GM18505 (cell line): ENCODE data around the gene SAMD10.
"Not testable (repeated sequence)": the region's sequence is repeated elsewhere in the genome, so short reads cannot be mapped to it uniquely, and the experiment has no call there.

Source experiments
- ATAC-seq: cut with Tn5 transposase; IDR thresholded peaks from one replicate; pipeline ENCODE4 v1.9.1; 2021; ENCODE audit not compliant: unreplicated experiment
- POLR2A ChIP-seq: IDR thresholded peaks from 4 replicates; pipeline ENCODE4 v1.6.1; 2011; ENCODE audit warnings: borderline replicate concordance; ENCODE audit not compliant: insufficient read depth, insufficient read length; ENCODE audit errors: extremely low read depth

SAMD10 gene

GRCh38 chr20:63968928-63969760 is 10.3 kb downstream of the SAMD10 start:
- no peak for ATAC-seq

DNA sequence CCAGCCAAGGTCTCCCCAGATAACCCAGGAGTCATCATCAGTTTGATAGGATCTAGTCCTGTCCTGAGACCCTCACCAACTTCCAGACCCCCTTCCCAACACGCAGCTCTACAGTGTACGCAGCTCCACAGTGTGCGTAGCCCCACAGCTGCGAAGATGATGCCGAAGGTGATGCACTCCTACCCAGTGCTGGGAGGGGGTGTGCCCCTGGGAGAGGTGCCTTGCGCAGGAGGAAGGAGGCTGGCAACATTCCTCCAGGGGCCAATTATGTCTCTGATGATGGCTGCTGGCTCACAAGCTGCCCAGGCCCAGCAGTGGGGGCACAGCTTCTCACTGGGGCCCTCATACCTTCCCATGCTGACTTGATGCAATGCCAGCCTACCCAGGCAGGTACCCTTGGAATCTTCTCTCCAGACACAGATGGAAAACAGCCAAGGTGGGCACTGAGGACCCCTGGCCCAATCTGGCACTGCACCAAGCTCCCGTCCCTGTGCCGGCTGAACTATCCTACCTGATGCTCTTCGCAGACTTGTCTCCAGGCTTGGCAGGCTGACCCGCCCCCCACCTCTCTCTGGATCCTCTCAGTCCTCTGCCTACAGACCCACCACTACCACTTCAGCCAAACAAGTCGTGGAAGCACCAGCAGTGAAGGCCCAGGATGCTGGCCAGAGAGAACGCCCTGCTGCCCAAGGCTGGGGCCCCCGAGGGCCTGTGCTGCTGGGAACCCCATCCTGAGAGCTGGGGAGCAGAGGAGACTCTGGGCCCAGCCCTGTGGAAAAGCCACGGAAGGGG is 11.1 kb downstream of the SAMD10 start:
- TF ChIP-seq POLR2A, result no peak
- no peak for ATAC-seq

More at GRCh38 chr20:63968928-63969760, 10.3 kb downstream of the SAMD10 start:
- TF ChIP-seq POLR2A, result no peak

- no peak for ATAC-seq
- no peak for TF ChIP-seq POLR2A
Observed at GRCh38 chr20:63967330-63968135, 11.9 kb downstream of the SAMD10 start.

- ATAC-seq, result no peak
- no peak for TF ChIP-seq POLR2A
Observed at GRCh38 chr20:63966944-63967322, 12.5 kb downstream of the SAMD10 start.

DNA sequence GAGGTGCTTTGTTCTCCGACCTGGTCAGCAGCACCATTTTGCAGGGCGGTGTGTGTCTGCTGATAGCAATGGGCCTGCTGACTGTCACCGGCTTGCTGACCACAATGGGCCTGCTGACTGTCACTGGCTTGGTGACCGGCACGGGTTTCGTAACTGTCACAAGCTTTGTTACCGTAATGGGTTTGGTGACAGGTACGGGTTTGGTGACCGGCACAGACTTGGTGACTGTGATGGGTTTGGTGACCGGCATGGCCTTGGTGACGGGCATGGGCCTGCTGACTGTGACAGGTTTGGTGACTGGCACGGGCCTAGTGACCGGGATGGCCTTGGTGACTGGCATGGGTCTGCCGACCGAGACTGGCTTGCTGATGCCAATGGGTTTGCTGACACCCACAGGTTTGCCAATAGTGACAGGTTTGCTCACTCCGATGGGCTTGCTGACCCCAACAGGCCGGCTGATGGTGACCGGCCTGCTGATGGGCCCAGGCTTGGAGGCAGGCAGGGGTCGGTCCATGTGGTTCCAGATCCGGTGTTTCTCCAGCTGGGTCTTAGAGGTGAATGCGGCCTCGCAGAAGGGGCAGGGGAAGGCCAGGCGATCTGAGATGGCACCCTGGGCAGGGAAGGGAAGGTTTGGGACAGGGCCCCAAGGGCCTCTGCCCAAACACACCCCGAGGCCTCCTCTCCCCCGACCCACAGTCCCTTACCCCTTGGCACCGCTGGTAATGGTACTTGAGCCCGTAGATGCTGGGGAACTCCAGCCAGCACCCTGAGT is 13.1 kb downstream of the SAMD10 start:
- no peak for TF ChIP-seq POLR2A
- ATAC-seq, result no peak

- ATAC-seq, result no peak
- no peak for TF ChIP-seq POLR2A
Observed at GRCh38 chr20:63964412-63964811, 15.0 kb downstream of the SAMD10 start.

DNA sequence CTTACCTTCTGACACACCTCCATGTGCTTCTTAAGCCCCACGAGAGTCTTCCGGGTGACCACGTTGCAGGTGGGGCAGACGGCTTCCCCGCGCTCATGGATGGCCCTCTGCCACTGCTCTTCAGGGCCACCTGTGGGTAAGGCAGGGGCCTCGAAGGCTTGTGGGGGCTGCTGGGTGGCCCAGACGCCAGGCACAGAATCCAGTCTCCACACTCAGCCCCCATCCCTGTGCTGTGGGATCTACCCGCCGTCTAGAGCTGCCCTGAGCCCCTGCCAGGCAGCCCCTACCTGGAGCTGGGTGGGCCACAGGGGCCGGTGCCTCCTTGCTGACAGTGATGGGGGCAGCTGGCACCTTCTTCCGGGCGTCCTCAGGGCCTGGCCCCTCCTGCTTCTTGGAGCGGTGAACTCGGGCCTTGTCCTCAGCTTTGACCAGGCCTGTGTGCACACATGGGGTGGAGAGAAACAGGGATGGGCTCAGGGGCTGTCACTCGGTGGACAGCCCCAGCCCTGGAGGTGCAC is 15.6 kb downstream of the SAMD10 start:
- no peak for ATAC-seq
- TF ChIP-seq POLR2A, result no peak

DNA sequence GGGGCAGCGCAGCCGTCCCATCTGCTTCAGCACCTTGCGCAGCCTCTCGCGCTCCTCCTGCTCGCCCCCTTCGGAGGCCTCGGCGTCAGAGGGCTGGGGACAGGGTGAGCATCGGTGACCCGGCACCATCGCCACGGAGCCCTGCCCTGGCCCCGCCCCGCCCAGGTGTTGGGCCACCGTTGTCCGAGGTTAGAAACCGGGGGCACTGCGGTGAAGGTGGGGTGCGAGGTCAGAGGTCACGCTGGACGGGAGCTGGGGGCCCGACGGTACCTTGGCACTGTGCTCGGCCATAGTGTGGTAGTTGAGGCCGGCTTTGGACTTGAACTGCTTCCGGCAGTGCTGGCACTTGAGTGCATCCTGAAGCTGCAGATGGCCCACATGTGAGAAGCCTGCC is 16.1 kb downstream of the SAMD10 start:
- no peak for TF ChIP-seq POLR2A
- no peak for ATAC-seq

GRCh38 chr20:63962426-63963347 is 16.8 kb downstream of the SAMD10 start:
- ATAC-seq, result no peak
- TF ChIP-seq POLR2A, result no peak

DNA sequence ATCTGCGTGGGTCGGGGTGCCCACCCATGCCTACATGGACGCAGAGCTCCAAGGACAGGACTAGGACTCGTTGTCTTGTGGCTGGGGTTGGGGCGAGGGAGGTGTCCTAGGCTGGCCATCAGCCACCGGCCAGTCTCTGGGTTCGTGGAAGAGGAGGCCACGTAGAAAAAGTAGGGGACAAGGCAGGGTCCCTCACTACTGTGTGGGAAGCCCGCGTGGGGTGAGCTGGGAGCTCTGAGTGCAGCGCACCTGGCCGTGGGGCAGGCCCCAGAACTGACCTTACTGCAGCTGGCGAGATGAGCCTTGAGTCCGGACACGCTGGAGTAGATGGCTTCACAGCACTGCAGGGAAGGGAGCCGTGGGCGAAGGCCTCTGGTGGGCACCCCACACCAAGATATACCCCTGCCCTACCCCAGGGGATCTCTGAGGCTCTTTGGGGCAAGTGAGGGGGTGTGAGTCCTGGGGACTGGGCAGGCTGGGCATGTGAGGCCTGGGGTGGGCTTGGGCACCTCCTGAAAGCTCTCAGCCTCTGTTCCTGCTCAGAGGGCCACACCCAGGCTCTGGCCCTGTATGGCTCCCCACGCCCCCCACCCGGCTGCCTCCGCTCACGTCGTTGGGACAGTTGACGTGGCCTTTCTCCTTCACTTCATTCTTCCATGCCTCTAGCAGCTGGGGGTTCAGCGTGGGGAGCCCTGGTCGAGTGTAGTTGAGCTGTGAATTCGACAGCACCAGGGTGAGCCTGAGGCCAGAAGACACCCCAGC is 17.6 kb downstream of the SAMD10 start:
- no peak for TF ChIP-seq POLR2A

DNA sequence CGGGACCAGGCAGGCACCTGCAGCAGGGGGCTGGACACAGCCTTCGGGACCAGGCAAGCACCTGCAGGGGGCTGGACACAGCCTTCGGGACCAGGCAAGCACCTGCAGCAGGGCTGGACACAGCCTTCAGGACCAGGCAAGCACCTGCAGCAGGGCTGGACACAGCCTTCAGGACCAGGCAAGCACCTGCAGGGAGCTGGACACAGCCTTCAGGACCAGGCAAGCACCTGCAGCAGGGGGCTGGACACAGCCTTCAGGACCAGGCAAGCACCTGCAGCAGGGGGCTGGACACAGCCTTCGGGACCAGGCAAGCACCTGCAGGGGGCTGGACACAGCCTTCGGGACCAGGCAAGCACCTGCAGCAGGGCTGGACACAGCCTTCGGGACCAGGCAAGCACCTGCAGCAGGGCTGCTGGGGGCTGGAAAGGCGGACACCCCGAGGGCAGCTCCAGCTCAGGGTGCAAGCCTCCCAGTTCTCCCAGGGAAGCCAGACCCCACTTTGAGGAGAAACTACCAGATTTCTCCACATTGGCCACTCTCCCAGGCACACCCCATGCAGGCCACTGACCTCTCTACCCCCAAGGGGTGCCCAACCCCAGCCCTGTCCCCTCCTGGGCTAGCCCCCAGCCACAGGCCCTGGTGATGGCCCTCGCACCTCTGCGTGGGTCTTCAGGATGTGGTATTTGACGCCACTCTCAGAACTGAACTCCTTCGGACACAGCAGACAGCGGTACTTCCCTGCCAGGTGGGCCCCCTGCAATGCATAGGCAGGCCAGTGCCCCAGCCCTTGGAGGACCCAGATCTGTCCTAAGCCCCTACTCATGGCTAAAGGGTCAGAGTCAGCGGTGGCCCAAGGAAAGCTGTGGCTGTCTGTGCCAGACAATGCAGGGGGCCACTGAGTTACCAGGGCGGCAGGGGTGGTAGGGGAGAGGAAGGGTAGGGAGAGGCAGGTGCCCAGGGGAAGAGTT is 18.5 kb downstream of the SAMD10 start:
- ATAC-seq, result not testable (repeated sequence)

More for the DNA sequence above, 17.6 kb downstream of the SAMD10 start:
- ATAC-seq, result no peak
